Measurements from ENCODE around the gene TMEM250.

Gene TMEM250

GRCh38 chr9:136110082-136111061, 8.3 kb downstream of the TMEM250 start:
- TF ChIP-seq CTCF (IDR thresholded peaks at IDR 0.05): no peak

- no peak for TF ChIP-seq CTCF (IDR thresholded peaks at IDR 0.05)
These were observed 9.2 kb downstream of the TMEM250 start for GRCh38 chr9:136109351-136110081.

GRCh38 chr9:136108648-136109266, 9.9 kb downstream of the TMEM250 start:
- TF ChIP-seq CTCF (IDR thresholded peaks at IDR 0.05): no peak

GRCh38 chr9:136107953-136108647, 10.6 kb downstream of the TMEM250 start:
- TF ChIP-seq CTCF (IDR thresholded peaks at IDR 0.05): no peak

GRCh38 chr9:136107155-136107952, 11.3 kb downstream of the TMEM250 start:
- no peak for TF ChIP-seq CTCF (IDR thresholded peaks at IDR 0.05)

DNA sequence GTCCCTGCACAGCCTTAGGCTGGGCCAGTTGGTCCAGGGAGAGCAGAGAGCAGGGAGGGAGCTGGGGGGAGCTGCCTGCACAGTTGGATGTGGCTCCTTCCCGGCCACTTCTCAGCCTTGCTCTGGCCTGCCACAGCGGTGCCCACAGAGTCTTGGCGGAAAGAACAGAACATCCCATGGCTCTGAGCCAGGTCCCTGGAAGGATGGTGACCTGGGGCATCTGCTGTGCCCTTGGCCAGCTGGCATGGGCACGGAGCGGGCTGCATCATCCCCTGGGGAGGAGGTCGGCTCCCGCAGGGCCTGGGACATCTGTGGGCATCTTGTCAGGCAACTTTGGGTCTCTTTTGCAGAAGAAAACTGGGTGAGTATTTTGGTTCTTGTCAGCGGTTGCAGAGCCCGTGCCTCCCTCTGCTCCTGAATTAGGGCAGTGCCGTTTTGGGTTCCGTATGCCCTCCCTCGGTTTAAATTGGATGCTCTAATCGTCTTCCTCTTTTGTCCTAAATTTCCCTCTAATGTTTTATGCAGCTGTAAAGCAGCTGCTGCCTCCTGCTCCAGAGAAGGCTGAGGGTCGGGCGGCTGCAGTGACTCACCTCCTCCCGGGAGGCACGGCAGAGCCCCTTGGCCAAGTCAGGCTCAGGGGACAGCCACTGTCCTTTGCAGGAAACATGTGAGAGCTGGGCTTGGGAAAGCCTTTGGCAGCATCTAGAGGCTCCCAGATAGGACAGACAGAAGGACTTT, 13.1 kb downstream of the TMEM250 start:
- TF ChIP-seq CTCF (IDR thresholded peaks at IDR 0.05): no peak

Data from LNCAP (cell line).